Measurements from ENCODE around the gene ID1.
"Not testable (repeated sequence)": the region's sequence is repeated elsewhere in the genome, so short reads cannot be mapped to it uniquely, and the experiment has no call there.

Gene ID1

GRCh38 chr20:31573555-31574321 lies 31.4 kb upstream of the ID1 start:
- DNase-seq: no peak

GRCh38 chr20:31574986-31575385 lies 30.1 kb upstream of the ID1 start:
- DNase-seq: not testable (repeated sequence)

- DNase-seq: no peak
Measured at GRCh38 chr20:31576751-31577150, 28.3 kb upstream of the ID1 start.

GRCh38 chr20:31577194-31577593 lies 27.9 kb upstream of the ID1 start:
- DNase-seq: no peak

GRCh38 chr20:31578448-31579138 lies 26.5 kb upstream of the ID1 start:
- DNase-seq: no peak

- no peak for DNase-seq
Measured at GRCh38 chr20:31579245-31579644, 25.8 kb upstream of the ID1 start.

- not testable (repeated sequence) for DNase-seq
Measured at GRCh38 chr20:31579941-31580651, 25.0 kb upstream of the ID1 start.

GRCh38 chr20:31580706-31581105 lies 24.4 kb upstream of the ID1 start:
- no peak for DNase-seq

- no peak for DNase-seq
Measured at GRCh38 chr20:31581391-31581790, 23.7 kb upstream of the ID1 start.

- peak; percentile 56 to 81 (median 58) for DNase-seq
Measured at GRCh38 chr20:31587545-31588389, 17.3 kb upstream of the ID1 start.

GRCh38 chr20:31590717-31591225 lies 14.3 kb upstream of the ID1 start:
- DNase-seq: no peak

GRCh38 chr20:31593221-31594001 lies 11.7 kb upstream of the ID1 start:
- DNase-seq: no peak

- DNase-seq: no peak
Measured at GRCh38 chr20:31594002-31594557, 11.0 kb upstream of the ID1 start.

- DNase-seq: no peak
Measured at GRCh38 chr20:31594558-31595379, 10.3 kb upstream of the ID1 start.

GRCh38 chr20:31595380-31595653 lies 9.8 kb upstream of the ID1 start:
- DNase-seq: no peak

- no peak for DNase-seq
Measured at GRCh38 chr20:31595654-31596411, 9.3 kb upstream of the ID1 start.

- not testable (repeated sequence) for DNase-seq
Measured at GRCh38 chr20:31596412-31596715, 8.7 kb upstream of the ID1 start.

GRCh38 chr20:31596831-31597480 lies 8.1 kb upstream of the ID1 start:
- DNase-seq: no peak

GRCh38 chr20:31597481-31597855 lies 7.6 kb upstream of the ID1 start:
- DNase-seq: no peak

- DNase-seq: no peak
Measured at GRCh38 chr20:31602431-31602778, 2.7 kb upstream of the ID1 start.

All from suppressor macrophage treated with lipopolysaccharide for 1 hour (primary cell).